Measurements from ENCODE around the gene LRRC4C.
"Not testable (repeated sequence)": the region's sequence is repeated elsewhere in the genome, so short reads cannot be mapped to it uniquely, and the experiment has no call there.

Gene LRRC4C

DNA sequence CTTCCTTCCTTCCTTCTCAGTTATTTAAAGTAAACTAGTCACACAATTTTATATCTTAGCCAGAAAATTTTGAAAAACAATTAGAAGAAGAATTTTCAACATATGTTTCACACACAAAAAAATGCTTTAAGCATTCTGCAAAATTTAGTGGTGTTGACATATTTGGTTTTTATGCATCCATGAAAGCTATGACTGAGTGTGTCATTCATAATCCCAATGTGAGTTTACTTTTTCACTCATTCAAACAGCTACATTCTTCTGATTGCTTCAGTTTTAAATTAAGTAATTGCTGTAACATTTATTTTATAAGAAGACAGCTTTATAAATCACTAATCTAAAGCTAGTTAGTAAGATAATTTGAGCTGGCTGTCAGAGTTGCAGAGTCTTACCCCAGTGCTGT, 453.5 kb downstream of the LRRC4C start:
- DNase-seq: no peak

- no peak for DNase-seq
These were observed 455.8 kb downstream of the LRRC4C start for GRCh38 chr11:41003339-41004282.

DNA sequence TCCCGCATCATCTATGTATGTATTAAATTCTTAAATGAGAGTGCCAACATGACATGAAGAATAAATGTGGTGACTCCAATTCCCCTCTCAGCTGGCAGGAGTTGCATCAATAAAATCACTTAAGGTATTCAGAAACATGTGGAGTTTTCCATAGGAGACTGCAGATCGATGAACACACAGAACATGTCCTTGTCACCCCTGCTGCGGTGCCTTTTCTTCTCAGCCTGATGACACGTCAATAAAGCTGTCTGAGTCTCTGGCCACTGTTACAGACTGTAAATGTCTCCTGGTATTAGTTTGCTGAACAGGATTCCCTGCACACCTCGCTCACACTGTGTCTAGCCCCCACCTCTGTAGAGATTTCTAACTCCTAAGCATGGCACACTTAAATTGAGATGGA, 460.5 kb downstream of the LRRC4C start:
- no peak for DNase-seq

- no peak for DNase-seq
These were observed 471.5 kb downstream of the LRRC4C start for GRCh38 chr11:40987776-40988435.

DNA sequence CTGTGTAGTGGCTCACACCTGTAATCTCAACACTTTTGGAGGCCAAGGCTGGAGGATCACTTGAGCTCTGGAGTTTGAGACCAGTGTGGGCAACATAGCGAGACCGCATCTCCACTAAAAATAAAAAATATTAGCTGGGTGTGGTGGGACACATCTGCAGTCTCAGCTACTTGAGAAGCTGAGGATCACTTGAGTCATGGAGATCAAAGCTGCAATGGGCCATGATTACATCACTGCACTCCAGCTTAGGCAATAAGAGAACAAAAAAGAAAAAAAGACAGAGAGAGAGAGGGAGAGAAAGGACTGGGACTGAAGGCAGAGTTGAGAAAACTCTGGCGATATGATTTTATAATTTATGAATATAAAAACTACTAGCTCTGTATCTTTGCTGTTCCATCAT, 473.1 kb downstream of the LRRC4C start:
- DNase-seq: no peak

- no peak for DNase-seq
These were observed 484.4 kb downstream of the LRRC4C start for GRCh38 chr11:40975076-40975475.

GRCh38 chr11:40974186-40974795, 485.2 kb downstream of the LRRC4C start:
- DNase-seq: no peak

DNA sequence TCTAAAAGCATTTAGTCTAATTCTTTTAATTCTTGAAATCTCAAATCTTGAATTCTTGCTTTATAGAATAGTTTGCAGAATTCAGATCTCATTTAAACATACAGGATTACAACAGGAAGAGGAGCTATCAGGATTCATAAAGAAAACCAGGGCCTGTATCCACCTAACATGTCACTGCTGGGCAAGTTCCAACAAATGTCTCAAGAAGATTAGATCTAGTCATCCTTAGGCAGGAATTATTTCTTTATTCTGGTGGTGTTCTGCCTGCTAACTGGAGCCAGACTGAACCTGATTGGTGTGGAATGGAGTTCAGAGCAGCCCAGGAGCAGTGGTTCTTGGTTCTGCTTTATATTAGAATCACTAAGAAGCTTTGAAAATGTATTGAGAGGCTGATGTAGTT, 500.7 kb downstream of the LRRC4C start:
- DNase-seq: no peak

- DNase-seq: no peak
These were observed 507.0 kb downstream of the LRRC4C start for GRCh38 chr11:40952479-40952878.

DNA sequence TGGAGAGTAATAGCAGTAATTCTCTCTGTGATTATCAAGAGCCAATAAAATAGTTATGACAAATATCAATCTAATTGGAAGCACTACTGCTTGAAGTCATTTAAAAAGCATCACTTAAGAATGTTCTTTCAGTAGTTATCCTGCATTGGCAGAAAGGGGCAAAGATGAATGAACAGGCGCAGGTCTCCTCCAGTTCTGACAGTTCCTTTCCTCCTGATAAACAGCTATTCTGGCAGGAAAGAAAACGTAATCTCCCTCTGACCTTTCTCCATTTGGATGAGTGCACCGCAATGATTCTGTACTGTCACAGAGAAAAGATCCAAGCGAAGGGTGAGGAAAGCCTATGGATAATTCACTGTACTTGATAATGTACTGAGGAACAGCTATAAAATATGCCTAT, 521.5 kb downstream of the LRRC4C start:
- no peak for DNase-seq

GRCh38 chr11:40924915-40925314, 534.5 kb downstream of the LRRC4C start:
- DNase-seq: no peak

DNA sequence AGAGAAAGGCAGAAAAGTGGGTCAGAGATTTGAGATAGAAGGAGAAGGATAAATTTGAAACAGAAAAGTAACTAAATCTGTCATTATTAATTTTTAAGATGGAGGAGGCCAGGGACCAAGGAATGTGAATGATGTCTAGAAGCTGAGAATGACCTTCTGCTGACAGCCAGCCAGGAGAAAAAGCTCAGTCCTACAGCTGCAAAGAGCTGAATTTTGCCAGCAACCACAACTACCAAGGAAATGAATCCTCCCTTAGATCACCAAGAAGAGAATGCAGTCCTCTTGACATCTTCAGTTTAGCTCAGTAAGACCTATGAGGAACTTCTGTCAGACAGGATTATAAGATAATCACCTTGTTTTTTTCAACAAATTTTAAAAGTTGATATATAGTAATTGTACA, 538.2 kb downstream of the LRRC4C start:
- no peak for DNase-seq

GRCh38 chr11:40910774-40911173, 548.7 kb downstream of the LRRC4C start:
- DNase-seq: not testable (repeated sequence)

DNA sequence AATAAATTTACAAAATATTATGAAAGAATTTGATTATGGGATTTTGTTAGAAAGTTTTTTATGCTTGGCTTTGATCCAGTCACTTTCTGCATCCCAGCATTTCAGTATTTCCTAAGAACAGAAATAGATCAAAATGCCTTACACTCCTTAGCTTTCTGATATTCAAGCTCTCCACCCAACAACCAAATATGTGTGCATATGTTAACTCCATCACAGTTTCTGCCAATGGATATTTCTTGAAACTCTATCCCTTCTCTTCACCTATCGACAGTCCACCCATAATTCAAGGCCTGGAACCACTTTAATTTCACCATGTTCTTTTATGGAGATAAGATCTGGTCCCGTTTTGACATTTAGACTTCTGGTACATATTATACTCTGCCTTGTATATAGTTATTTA, 565.0 kb downstream of the LRRC4C start:
- DNase-seq: no peak

GRCh38 chr11:40885250-40885954, 574.0 kb downstream of the LRRC4C start:
- no peak for DNase-seq

- DNase-seq: no peak
These were observed 577.2 kb downstream of the LRRC4C start for GRCh38 chr11:40882301-40882700.

DNA sequence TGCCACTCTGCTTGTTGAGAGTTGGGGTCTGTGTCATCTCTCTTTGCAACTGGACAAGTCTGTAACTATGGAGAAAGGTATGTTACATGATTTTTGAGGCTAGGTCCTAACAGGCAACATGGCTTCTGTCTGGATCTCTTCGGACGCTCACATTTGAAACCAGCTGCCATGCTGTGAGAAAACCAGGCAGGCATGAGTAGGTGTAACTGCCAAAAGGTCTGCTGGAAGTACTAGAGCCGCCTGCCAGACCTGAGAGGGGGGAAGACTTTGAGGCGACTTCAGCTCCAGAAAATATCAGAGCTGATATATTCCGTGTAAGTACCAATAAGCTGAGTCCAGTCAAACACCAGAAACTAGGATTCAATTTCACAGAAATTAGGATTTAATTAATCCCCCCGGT, 579.5 kb downstream of the LRRC4C start:
- DNase-seq: no peak

DNA sequence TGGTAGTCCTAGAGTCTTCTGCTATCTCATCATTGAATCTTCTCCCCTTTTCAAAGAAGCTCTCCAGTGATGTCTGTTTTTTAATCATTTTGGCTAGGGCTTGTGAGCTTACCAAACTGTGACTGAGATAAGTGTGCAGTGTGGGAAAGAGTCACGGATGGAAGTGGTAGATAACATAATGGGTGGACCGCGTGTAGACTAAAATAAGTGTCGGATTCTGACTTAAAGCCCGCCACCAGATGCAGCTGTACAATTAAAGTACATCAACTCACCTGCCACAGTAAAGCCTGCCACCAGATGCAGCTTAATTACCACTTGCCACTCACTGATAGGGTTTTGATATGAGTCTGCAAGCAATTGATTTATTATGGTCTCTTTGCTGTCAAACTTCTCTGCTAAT, 581.5 kb downstream of the LRRC4C start:
- DNase-seq: no peak

DNA sequence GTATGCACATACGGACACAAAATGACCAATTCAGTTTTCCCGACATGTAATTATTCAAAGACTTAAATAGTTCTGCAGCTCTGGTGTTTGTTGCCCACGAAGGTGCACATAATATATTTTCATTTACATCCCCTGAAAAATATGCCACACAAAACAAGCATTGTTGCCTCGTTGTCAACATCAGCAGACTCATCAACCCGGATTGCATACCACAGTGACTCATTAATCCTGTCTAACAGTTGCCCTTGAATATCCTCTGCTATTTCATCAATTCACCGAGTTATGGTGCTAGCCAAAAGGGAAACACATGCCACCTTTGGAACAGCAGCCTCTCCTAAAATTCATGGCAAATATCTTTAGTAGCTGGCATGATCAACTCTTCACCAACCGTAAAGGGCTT, 582.2 kb downstream of the LRRC4C start:
- no peak for DNase-seq

- DNase-seq: no peak
These were observed 591.3 kb downstream of the LRRC4C start for GRCh38 chr11:40867991-40868632.

DNA sequence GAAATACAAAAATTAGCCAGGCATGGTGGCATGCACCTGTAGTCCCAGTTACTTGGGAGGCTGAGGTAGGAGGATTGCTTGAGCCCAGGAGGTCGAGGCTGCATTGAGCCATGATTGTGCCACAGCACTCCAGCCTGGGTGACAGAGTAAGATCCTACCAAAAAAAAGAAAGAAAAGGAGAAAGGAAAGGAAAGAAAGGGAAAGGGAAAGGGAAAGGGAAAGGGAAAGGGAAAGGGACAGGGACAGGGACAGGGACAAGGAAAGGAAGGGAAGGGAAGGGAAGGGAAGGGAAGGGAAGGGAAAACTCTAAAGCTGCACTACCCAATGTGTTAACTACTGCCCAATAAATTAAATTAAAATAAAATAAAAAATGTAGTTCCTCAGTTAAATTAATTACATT, 601.7 kb downstream of the LRRC4C start:
- not testable (repeated sequence) for DNase-seq

- DNase-seq: no peak
These were observed 616.6 kb downstream of the LRRC4C start for GRCh38 chr11:40842750-40843339.
